Activated CD4-positive, alpha-beta T cell treated with anti-CD3 and anti-CD28 coated beads for 36 hours (primary cell): ENCODE data around the gene ARSG. TPM values are rescaled to one million over a fixed set of nuclear protein-coding genes. Genes with fewer than 3 reads are reported as not detected.
A peak's percentile ranks its signal among the peaks of the same experiment; 100 is the strongest.
"Not testable (repeated sequence)": the region's sequence is repeated elsewhere in the genome, so short reads cannot be mapped to it uniquely, and the experiment has no call there.

ENCODE experiments used
- ATAC-seq: fragments of 200-7000 bp; cut with Tn5 transposase; one replicate; pipeline ENCODE4 v1.10.0; 2021; ENCODE audit warnings: mild to moderate bottlenecking, moderate library complexity
- CTCF ChIA-PET: fragments of 350-600 bp; sonication (Branson Sonifier 250); formaldehyde crosslinking; loops from one replicate; lab custom pipeline; 2021; ENCODE audit warnings: antibody characterized with exemption; lab: Charles Lee
- POLR2A ChIA-PET: fragments of 350-600 bp; sonication (Branson Sonifier 250); formaldehyde crosslinking; loops from one replicate; lab custom pipeline; 2021; ENCODE audit warnings: antibody characterized with exemption, inconsistent platforms; lab: Charles Lee
- DNase-seq: peaks from one replicate; pipeline ENCODE4 v3.0.0-alpha.2; 2020
- H3K27ac Mint-ChIP-seq: one replicate; pipeline ENCODE4 v1.8.0; 2021; ENCODE audit warnings: mixed read lengths
- H3K27me3 Mint-ChIP-seq: one replicate; pipeline ENCODE4 v1.8.0; 2021; ENCODE audit warnings: mixed read lengths
- H3K36me3 Mint-ChIP-seq: one replicate; pipeline ENCODE4 v1.8.0; 2021; ENCODE audit warnings: low read depth, mixed read lengths
- H3K4me1 Mint-ChIP-seq: one replicate; pipeline ENCODE4 v1.8.0; 2021; ENCODE audit warnings: mixed read lengths
- H3K4me3 Mint-ChIP-seq: one replicate; pipeline ENCODE4 v1.8.0; 2021; ENCODE audit warnings: mild to moderate bottlenecking, moderate library complexity, mixed read lengths
- H3K9me3 Mint-ChIP-seq: one replicate; pipeline ENCODE4 v1.8.0; 2021; ENCODE audit warnings: low read depth, mixed read lengths
- intact Hi-C, 2 experiments: fragments of 100-400 bp; cut with DNase I in 1 of 2; cut with micrococcal nuclease in 1 of 2; formaldehyde crosslinking; loops; one replicate each; pipeline versions ENCODE4 v1.14.2 to v1.15.1; 2022 to 2024; cut with DNase I, micrococcal nuclease
- total RNA-seq, 2 experiments: library from RNA; stranded (reverse); gene quantifications; one replicate each; pipeline ENCODE4 v1.2.3, GENCODE V29; 2021

ARSG gene
- total RNA-seq, 2 experiments from 2014 or later = 7.8 to 10.9 TPM

- H3K4me3 Mint-ChIP-seq, H3K9me3 Mint-ChIP-seq, H3K27ac Mint-ChIP-seq, intact Hi-C loops, H3K4me1 Mint-ChIP-seq, POLR2A ChIA-PET, H3K27me3 Mint-ChIP-seq, DNase-seq, ATAC-seq: not testable (repeated sequence)
- H3K36me3 Mint-ChIP-seq = peaks cover 46% of the 10 kb centered on the region
- CTCF ChIA-PET = interaction anchor here (1.3 kb wide), 1 partner anchor 188 kb away, joined by 3 read pairs; no protein-coding TSS in a partner anchor
Observed at GRCh38 chr17:68276339-68276738, 15.0 kb upstream of the ARSG start.

GRCh38 chr17:68277807-68278206, 13.5 kb upstream of the ARSG start:
- intact Hi-C loops = no loop called here
- ATAC-seq (no peak), DNase-seq (no peak)
- Mint-ChIP-seq H3K4me1 (peaks cover 2% of the 10 kb centered on the region), H3K27me3 (no peaks in the 10 kb centered on the region), H3K9me3 (peaks cover 4% of the 10 kb centered on the region), H3K27ac (no peak overlapping the region), H3K36me3 (peaks cover 44% of the 10 kb centered on the region), H3K4me3 (no peak overlapping the region)
- ChIA-PET CTCF (no interaction called here), POLR2A (interaction anchor here (0.6 kb wide), 1 partner anchor 156 kb away, joined by 5 read pairs; no protein-coding TSS in a partner anchor)

GRCh38 chr17:68281965-68282364, 9.3 kb upstream of the ARSG start:
- H3K27me3 Mint-ChIP-seq = not testable (repeated sequence)

GRCh38 chr17:68288375-68288774, 2.9 kb upstream of the ARSG start:
- no peak for DNase-seq
- intact Hi-C loops = no loop called here
- CTCF ChIA-PET = interaction anchor here (0.6 to 2.7 kb wide), 6 partner anchors 24 to 152 kb away, joined by 3 to 10 read pairs (median 4); no protein-coding TSS in a partner anchor
- no peak for ATAC-seq
- peaks cover 41% of the 10 kb centered on the region for H3K4me1 Mint-ChIP-seq
- H3K36me3 Mint-ChIP-seq = peaks cover 4% of the 10 kb centered on the region
- POLR2A ChIA-PET = no interaction called here
- H3K9me3 Mint-ChIP-seq = no peaks in the 10 kb centered on the region
- H3K4me3 Mint-ChIP-seq = no peak overlapping the region
- no peaks in the 10 kb centered on the region for H3K27me3 Mint-ChIP-seq
- H3K27ac Mint-ChIP-seq = peak overlapping the region; percentile 15

More at GRCh38 chr17:68281965-68282364, 9.3 kb upstream of the ARSG start:
- DNase-seq, H3K27ac Mint-ChIP-seq, H3K9me3 Mint-ChIP-seq, CTCF ChIA-PET, ATAC-seq, POLR2A ChIA-PET, H3K4me3 Mint-ChIP-seq, H3K4me1 Mint-ChIP-seq, intact Hi-C loops: not testable (repeated sequence)
- H3K36me3 Mint-ChIP-seq = peaks cover 32% of the 10 kb centered on the region

- H3K4me1 Mint-ChIP-seq = peaks cover 43% of the 10 kb centered on the region
- DNase-seq = peak; percentile 42
- CTCF ChIA-PET = interaction anchor here (0.6 to 2.7 kb wide), 7 partner anchors 25 to 151 kb away, joined by 3 to 10 read pairs (median 5); no protein-coding TSS in a partner anchor
- intact Hi-C loops = no loop called here
- no peaks in the 10 kb centered on the region for H3K27me3 Mint-ChIP-seq
- H3K9me3 Mint-ChIP-seq = no peaks in the 10 kb centered on the region
- peaks cover 4% of the 10 kb centered on the region for H3K36me3 Mint-ChIP-seq
- peak overlapping the region; percentile 47 for H3K4me3 Mint-ChIP-seq
- H3K27ac Mint-ChIP-seq = peak overlapping the region; percentile 15
- POLR2A ChIA-PET = interaction anchor here (1.5 kb wide), 1 partner anchor 14 kb away, joined by 3 read pairs; no protein-coding TSS in a partner anchor
- no peak for ATAC-seq
Observed at GRCh38 chr17:68288804-68289203, 2.5 kb upstream of the ARSG start.

GRCh38 chr17:68289473-68289872, 1.8 kb upstream of the ARSG start:
- H3K27ac Mint-ChIP-seq = peak overlapping the region; percentile 96
- peaks cover 4% of the 10 kb centered on the region for H3K36me3 Mint-ChIP-seq
- no peaks in the 10 kb centered on the region for H3K27me3 Mint-ChIP-seq
- H3K4me1 Mint-ChIP-seq = peaks cover 49% of the 10 kb centered on the region
- intact Hi-C loops = no loop called here
- no peaks in the 10 kb centered on the region for H3K9me3 Mint-ChIP-seq
- ChIA-PET CTCF (interaction anchor here (0.7 to 2.7 kb wide), 5 partner anchors 30 to 151 kb away, joined by 3 to 10 read pairs (median 5); no protein-coding TSS in a partner anchor), POLR2A (interaction anchor here (0.6 to 1.5 kb wide), 3 partner anchors 14 to 254 kb away, joined by 3 to 4 read pairs (median 4); partner anchors contain the start of gene KPNA2)
- ATAC-seq (no peak), DNase-seq (no peak)
- peak overlapping the region; percentile 95 for H3K4me3 Mint-ChIP-seq

GRCh38 chr17:68289936-68290267, 1.4 kb upstream of the ARSG start:
- intact Hi-C loops = loop anchor here (2.0 to 5.0 kb wide), 4 partner anchors 57 to 255 kb away; partner anchors contain the start of gene KPNA2 (in 1 of the 2)
- Mint-ChIP-seq H3K4me1 (peaks cover 53% of the 10 kb centered on the region), H3K36me3 (peaks cover 4% of the 10 kb centered on the region), H3K27ac (peak overlapping the region; percentile 96), H3K9me3 (no peaks in the 10 kb centered on the region), H3K27me3 (no peaks in the 10 kb centered on the region), H3K4me3 (peak overlapping the region; percentile 95)
- CTCF ChIA-PET = interaction anchor here (0.6 to 2.7 kb wide), 6 partner anchors 30 to 207 kb away, joined by 3 to 10 read pairs (median 4); no protein-coding TSS in a partner anchor
- DNase-seq (no peak), ATAC-seq (no peak)
- POLR2A ChIA-PET = interaction anchor here (0.6 to 1.5 kb wide), 4 partner anchors 13 to 254 kb away, joined by 3 to 4 read pairs (median 4); partner anchors contain the start of gene KPNA2

GRCh38 chr17:68290268-68290954, 884 bp upstream of the ARSG start:
- peak overlapping the region; percentile 96 for H3K27ac Mint-ChIP-seq
- CTCF ChIA-PET = interaction anchor here (0.6 to 2.7 kb wide), 6 partner anchors 20 to 207 kb away, joined by 3 to 10 read pairs (median 4); no protein-coding TSS in a partner anchor
- POLR2A ChIA-PET = interaction anchor here (0.6 to 2.5 kb wide), 7 partner anchors 13 to 255 kb away, joined by 3 to 9 read pairs (median 3); partner anchors contain the start of genes AMZ2 and KPNA2
- intact Hi-C loops = loop anchor here (2.0 to 5.0 kb wide), 4 partner anchors 56 to 256 kb away; partner anchors contain the start of gene KPNA2 (in 1 of the 2)
- H3K36me3 Mint-ChIP-seq = peaks cover 4% of the 10 kb centered on the region
- peaks cover 58% of the 10 kb centered on the region for H3K4me1 Mint-ChIP-seq
- peak; percentile 69 for DNase-seq
- peak; percentile 1 for ATAC-seq
- H3K27me3 Mint-ChIP-seq = no peaks in the 10 kb centered on the region
- peak overlapping the region; percentile 95 for H3K4me3 Mint-ChIP-seq
- no peaks in the 10 kb centered on the region for H3K9me3 Mint-ChIP-seq

GRCh38 chr17:68291836-68292688, 767 bp downstream of the ARSG start:
- Mint-ChIP-seq H3K36me3 (peaks cover 4% of the 10 kb centered on the region), H3K4me1 (peaks cover 68% of the 10 kb centered on the region), H3K9me3 (no peaks in the 10 kb centered on the region), H3K27me3 (no peaks in the 10 kb centered on the region), H3K4me3 (peak overlapping the region; percentile 77), H3K27ac (peak overlapping the region; percentile 61)
- ChIA-PET CTCF (interaction anchor here (0.6 to 1.6 kb wide), 7 partner anchors 55 to 210 kb away, joined by 3 to 16 read pairs (median 4); no protein-coding TSS in a partner anchor), POLR2A (interaction anchor here (0.5 to 2.5 kb wide), 10 partner anchors 33 to 169 kb away, joined by 3 to 9 read pairs (median 3); partner anchors contain the start of genes AMZ2 and WIPI1)
- ATAC-seq = peak; percentile 71
- intact Hi-C loops = loop anchor here (1.0 to 5.0 kb wide), 16 partner anchors 34 to 1035 kb away; partner anchors contain the start of genes ABCA5 (in 1 of the 2), KPNA2 (in 1 of the 2), PRKAR1A (in 1 of the 2) and WIPI1 (in 1 of the 2)
- peak; percentile 92 for DNase-seq

- Mint-ChIP-seq H3K9me3 (no peaks in the 10 kb centered on the region), H3K27ac (peak overlapping the region; percentile 61), H3K4me3 (peak overlapping the region; percentile 77), H3K27me3 (no peaks in the 10 kb centered on the region), H3K4me1 (peaks cover 69% of the 10 kb centered on the region), H3K36me3 (peaks cover 4% of the 10 kb centered on the region)
- ChIA-PET POLR2A (interaction anchor here (1.0 to 2.5 kb wide), 5 partner anchors 45 to 168 kb away, joined by 3 to 9 read pairs (median 3); partner anchors contain the start of gene AMZ2), CTCF (interaction anchor here (0.6 to 1.6 kb wide), 8 partner anchors 14 to 211 kb away, joined by 3 to 16 read pairs (median 4); no protein-coding TSS in a partner anchor)
- DNase-seq = no peak
- no peak for ATAC-seq
- intact Hi-C loops = loop anchor here (1.0 to 5.0 kb wide), 5 partner anchors 54 to 1035 kb away; partner anchors contain the start of gene ABCA5 (in 1 of the 2)
Observed at GRCh38 chr17:68292689-68293040, 1.4 kb downstream of the ARSG start.
